Measurements from ENCODE around the gene TCN1.
"Not testable (repeated sequence)": the region's sequence is repeated elsewhere in the genome, so short reads cannot be mapped to it uniquely, and the experiment has no call there.

The TCN1 gene

GRCh38 chr11:59891781-59892181 lies 25.5 kb upstream of the TCN1 start:
- H3K4me3 ChIP-seq (ENCODE audit: low read depth, low read length), result no peak overlapping the region
- no peak for TF ChIP-seq CTCF (IDR thresholded peaks at IDR 0.05; ENCODE audit: low read depth, low read length)

- H3K4me3 ChIP-seq (ENCODE audit: low read depth, low read length), result not testable (repeated sequence)
Measured at GRCh38 chr11:59887156-59887555, 20.9 kb upstream of the TCN1 start.

- H3K4me3 ChIP-seq (ENCODE audit: low read depth, low read length), result no peak overlapping the region
- no peak for TF ChIP-seq CTCF (IDR thresholded peaks at IDR 0.05; ENCODE audit: low read depth, low read length)
Measured at GRCh38 chr11:59883597-59883996, 17.3 kb upstream of the TCN1 start.

GRCh38 chr11:59879567-59879966 lies 13.3 kb upstream of the TCN1 start:
- no peak for TF ChIP-seq CTCF (IDR thresholded peaks at IDR 0.05; ENCODE audit: low read depth, low read length)
- no peak overlapping the region for H3K4me3 ChIP-seq (ENCODE audit: low read depth, low read length)

- no peak within 1 kb of the TSS for H3K4me3 ChIP-seq (ENCODE audit: low read depth, low read length)
- TF ChIP-seq CTCF (IDR thresholded peaks at IDR 0.05; ENCODE audit: low read depth, low read length), result no peak
Measured at GRCh38 chr11:59878575-59878974, 12.3 kb upstream of the TCN1 start, which contains the start of gene OOSP3. Gene OOSP3, plus strand, starts transcription at chr11:59878782. Its CDS starts 27 bp downstream, at chr11:59878809.

- H3K4me3 ChIP-seq (ENCODE audit: low read depth, low read length), result no peak overlapping the region
- TF ChIP-seq CTCF (IDR thresholded peaks at IDR 0.05; ENCODE audit: low read depth, low read length), result no peak
Measured at GRCh38 chr11:59877784-59878183, 11.5 kb upstream of the TCN1 start.

GRCh38 chr11:59877325-59877724 lies 11.0 kb upstream of the TCN1 start:
- TF ChIP-seq CTCF (IDR thresholded peaks at IDR 0.05; ENCODE audit: low read depth, low read length), result no peak
- no peak overlapping the region for H3K4me3 ChIP-seq (ENCODE audit: low read depth, low read length)

- H3K4me3 ChIP-seq (ENCODE audit: low read depth, low read length), result no peak overlapping the region
- no peak for TF ChIP-seq CTCF (IDR thresholded peaks at IDR 0.05; ENCODE audit: low read depth, low read length)
Measured at GRCh38 chr11:59875856-59876519, 9.7 kb upstream of the TCN1 start.

Measured in WI38 (cell line).